HG02981 (cell line): ENCODE data around the gene CCDC198.

Source experiments
- ATAC-seq: cut with Tn5 transposase; IDR thresholded peaks from one replicate; pipeline ENCODE4 v1.9.1; 2021; ENCODE audit warnings: mild to moderate bottlenecking, moderate library complexity; ENCODE audit not compliant: unreplicated experiment

CCDC198 gene

DNA sequence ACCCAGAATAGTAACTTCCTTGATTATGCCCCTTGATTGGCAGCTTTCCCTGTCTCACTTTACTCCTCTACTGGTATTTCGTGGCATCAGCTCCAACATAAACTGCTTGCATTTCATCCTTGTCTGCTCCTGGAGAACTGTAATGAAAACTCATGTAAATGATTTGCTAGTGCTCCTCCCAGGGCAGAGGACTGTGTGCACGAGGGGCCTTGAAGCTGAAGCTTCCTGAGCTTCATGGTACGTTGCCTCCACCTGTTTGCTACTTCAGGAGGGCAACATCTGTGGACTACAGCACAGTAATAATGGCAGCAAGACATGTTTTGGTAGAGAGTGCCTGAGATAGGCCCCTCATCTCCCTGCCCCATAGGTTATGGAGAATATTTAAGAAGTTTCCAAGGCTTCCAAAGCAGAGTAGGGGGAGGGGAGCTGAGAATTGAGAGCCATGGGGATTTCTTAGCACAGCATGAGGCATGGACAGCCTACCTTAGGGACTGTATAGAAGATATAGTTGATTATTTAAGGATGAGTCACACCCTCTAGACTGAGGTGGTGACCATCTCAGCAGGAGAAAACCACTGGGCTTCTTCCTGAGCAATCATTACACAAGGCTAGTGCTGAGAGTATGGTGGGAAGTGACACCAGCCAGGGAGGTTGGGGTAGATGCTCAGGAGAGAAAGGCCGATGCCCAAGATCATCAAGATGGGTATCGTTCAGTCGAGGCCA lies 29.5 kb downstream of the CCDC198 start:
- peak; percentile 84 for ATAC-seq

DNA sequence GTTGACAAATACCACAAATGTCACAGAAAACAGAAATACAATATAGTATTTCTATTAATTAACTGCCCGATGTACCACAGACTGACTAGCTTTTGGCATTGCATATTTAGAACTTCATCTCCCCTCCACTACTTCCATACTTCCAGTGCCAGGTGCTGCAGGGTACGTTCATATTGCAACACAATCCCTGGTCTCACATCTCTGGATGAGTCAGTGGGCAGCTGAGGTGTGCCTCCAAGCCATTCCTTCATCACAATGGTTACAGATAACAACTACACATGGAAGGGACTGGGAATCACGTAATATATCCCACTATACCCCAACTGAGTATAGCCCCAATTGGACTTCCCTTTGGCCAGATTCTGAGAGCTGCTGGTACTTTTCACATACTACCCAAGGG lies 31.1 kb downstream of the CCDC198 start:
- no peak for ATAC-seq

DNA sequence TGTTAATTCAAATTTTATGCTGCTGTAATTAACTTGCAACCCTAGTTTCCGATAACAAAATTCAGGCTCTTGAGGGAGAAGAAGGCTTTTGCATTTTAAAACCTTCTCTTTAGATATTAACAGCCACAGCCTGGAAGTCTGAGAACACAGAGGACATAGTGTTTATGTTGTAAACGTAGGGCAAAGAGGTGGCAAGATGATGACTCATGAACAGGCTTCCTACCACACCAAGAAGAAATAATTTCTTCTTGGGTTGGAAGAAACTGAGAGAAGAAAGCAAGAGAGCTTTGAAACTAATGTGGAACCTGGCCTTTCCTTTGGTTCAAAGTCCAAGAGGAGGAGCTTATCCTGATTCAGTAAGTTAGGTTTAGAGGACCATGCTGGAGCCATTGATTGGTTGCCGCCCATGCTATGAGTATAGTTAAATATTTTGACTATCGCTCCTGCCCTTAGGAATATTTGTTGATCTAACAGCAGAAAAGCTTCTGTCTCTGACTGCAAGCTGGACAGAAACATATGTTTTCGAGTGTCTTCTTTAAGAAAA lies 31.8 kb downstream of the CCDC198 start:
- no peak for ATAC-seq

DNA sequence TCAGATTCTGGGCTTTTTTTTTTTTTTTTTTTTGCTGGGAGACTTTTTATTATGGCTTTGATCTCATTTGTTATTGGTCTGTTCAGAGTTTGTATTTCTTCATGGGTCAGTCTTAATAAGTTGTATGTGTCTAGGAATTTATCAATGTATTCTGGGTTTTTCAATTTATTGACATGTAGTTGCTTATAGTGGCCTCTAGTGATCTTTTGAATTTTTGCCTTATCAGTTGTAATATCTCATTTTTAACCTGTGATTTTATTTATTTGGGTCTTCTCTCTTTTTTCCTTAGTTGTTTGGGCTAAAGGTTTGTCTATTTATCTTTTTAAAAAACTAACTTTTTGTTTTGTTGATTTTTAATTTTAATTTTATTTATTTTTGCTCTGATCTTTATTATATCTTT lies 57.7 kb downstream of the CCDC198 start:
- ATAC-seq, result no peak

DNA sequence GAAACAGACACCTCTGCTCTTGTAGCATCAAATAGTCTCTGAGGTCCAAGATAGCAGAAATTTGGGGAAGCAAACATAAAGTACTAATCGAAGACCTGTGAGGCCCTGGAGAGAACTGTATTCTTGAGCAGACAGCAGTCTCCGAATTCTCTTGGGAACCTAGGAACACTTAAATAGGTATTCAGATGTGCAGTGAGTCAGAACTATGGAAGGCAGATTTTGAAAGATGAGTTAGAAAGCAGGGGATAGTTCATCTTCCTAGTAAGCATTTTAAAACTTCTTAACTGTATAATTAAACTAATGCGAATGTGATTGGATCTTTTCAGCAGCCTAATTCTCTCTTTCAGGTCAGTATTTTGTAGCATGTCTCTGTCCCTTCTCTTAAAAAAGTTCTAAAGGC lies 72.7 kb downstream of the CCDC198 start:
- ATAC-seq, result no peak

DNA sequence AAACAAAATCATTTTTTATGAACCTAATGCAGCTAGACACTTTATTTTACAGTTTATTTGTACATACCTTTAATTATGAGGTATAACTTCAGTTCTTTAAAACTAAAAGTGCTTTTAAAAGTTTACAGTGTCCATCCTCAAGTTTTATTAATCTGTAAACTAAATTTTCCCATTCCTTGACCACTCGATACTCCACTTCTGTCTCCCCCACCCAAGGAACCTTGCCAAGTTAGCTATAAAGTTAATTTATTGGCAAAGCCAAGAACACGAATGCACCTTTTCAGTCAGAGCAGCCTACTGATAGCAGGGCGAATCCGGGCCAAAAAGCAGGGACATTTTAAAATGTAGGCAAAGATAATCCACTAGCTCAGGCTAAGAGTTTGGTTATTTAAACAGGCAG lies 73.6 kb downstream of the CCDC198 start:
- no peak for ATAC-seq
